ENCODE measurements around the gene CNIH3.

DNA sequence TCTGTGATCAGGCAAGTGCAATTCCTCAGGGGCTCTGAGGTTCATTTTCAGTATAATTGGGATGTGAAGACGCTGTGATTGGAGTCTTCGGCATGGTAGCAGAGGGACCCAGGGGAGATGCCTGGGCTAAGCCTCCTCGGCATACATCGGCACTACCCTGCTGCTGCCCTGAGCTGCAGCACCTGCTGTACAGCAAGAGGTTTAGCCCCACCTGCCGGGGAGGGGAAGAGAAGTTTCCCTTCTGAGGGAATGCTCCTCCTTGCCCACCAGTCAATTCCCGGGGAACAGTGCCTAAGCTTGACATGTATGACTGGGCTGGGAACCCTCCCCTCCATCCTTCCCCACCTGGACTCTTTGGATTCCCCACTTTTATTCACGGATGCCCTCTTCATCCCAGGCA is 24.9 kb downstream of the CNIH3 start:
- no peak for TF ChIP-seq POLR2A (IDR thresholded peaks at IDR 0.05)
- no peak for TF ChIP-seq CTCF (IDR thresholded peaks at IDR 0.05)
